ENCODE data around the gene LRP1.

DNA sequence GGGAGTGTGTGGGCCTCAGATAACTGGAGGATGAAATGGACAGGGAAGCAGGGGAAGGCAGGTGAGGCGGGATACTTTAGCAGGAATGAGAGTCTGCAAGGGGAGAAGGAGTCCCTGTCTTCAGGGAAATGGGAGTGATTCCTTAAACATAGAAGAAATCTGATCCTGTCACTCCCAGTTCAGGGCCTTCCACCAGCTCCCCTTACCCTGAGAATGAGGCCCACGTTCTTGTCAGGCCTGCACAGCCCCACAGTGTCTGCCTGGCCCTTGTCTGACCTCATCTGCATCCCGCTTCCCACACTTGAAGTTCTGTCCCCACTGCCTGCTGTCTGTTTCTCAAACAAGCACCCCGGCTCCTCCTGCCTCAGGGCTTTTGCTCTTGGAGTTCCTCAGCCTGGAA is 31.8 kb downstream of the LRP1 start:
- TF ChIP-seq CTCF (IDR thresholded peaks at IDR 0.05; ENCODE audit: low read depth, low read length) = no peak
- no peak for TF ChIP-seq MYC (IDR thresholded peaks at IDR 0.05; ENCODE audit: low read depth, low read length)
- no peak for TF ChIP-seq POLR2A (IDR thresholded peaks at IDR 0.05; ENCODE audit: extremely low read depth, insufficient read length)
